Adrenal gland (tissue), 12 donors: Measurements from ENCODE around the gene HDGF. TPM values are rescaled to one million over a fixed set of nuclear protein-coding genes. Genes with fewer than 3 reads are reported as not detected.

Experiments used
- DNase-seq, 7 donors: peaks; one replicate each; pipeline ENCODE4 v3.0.0-alpha.2; 2019 to 2020
- H3K27ac ChIP-seq, 5 donors: fragments of 200-600 bp; sonication (generic) in 4 of 5; 1 replicate in 3 of 5; 2 replicates in 2 of 5; pipeline versions ENCODE4 v1.5.1 to v1.8.0; 2016 to 2020; ENCODE audit warnings: mild to moderate bottlenecking in 1 of 5
- H3K27me3 ChIP-seq: fragments of 200-600 bp; 2 replicates; pipeline ENCODE4 v1.8.0; 2021
- H3K36me3 ChIP-seq, 2 donors: fragments of 200-600 bp; replicated peaks in 1 of 2; 1 replicate in 1 of 2; 2 replicates in 1 of 2; pipeline versions ENCODE4 v1.5.1 to v1.8.0; 2018 to 2022
- H3K4me1 ChIP-seq, 2 donors: fragments of 200-600 bp; replicated peaks in 1 of 2; 1 replicate in 1 of 2; 2 replicates in 1 of 2; pipeline versions ENCODE4 v1.5.1 to v1.8.0; 2018 to 2021
- H3K4me3 ChIP-seq, 4 donors: fragments of 200-600 bp; sonication (generic) in 3 of 4; one replicate each; pipeline ENCODE4 v1.5.1; 2016 to 2018
- H3K9me3 ChIP-seq, 3 donors: fragments of 200-600 bp; sonication (generic) in 1 of 3; replicated peaks in 1 of 3; 1 replicate in 2 of 3; 2 replicates in 1 of 3; pipeline versions ENCODE4 v1.5.1 to v1.8.0; 2016 to 2021
- POLR2A ChIP-seq, 2 donors: fragments of 450-650 bp; IDR thresholded peaks; one replicate each; pipeline ENCODE4 v1.6.1; 2017; ENCODE audit warnings: antibody characterized with exemption in 2 of 2, mild to moderate bottlenecking in 2 of 2, moderate library complexity in 1 of 2
- WGBS, 4 donors: extraction: QIAGEN DNeasy Blood & Tissue Kit in 2 of 4; methylation state at CpG; one replicate each; pipeline versions ENCODE4 v1.1.5 to v1.1.7; 2013 to 2017; 5-methylcytosine and 5-hydroxymethylcytosine counted together
- intact Hi-C, 2 donors: fragments of 100-400 bp; cut with DNase I; formaldehyde crosslinking; loops; one replicate each; pipeline versions ENCODE4 v1.14.1 to v1.15.0; 2022 to 2023
- polyA plus RNA-seq, 3 donors: library from polyadenylated mRNA; stranded (reverse); fragments of 200-250 nt in 2 of 3; fragments of 350-450 nt in 1 of 3; fragmentation: Illumina TruSeq in 1 of 3; extraction: RNeasy Lipid Tissue Mini Kit (QIAGEN cat#74804) in 1 of 3; gene quantifications; one replicate each; pipeline ENCODE4 v1.2.3, GENCODE V29; 2013 to 2014
- total RNA-seq, 9 donors: library from RNA; depleted of rRNA in 4 of 9; stranded (reverse); fragments of >200 nt in 4 of 9; fragments of 120-200 nt in 1 of 9; fragmentation: NEBNext Ultra II Directional in 1 of 9; extraction: Animal tissue kit (Norgen Biotek cat#: 25700) in 1 of 9; gene quantifications; one replicate each; pipeline versions ENCODE4 v1.1.0 to v1.2.4, GENCODE V29; 2013 to 2023
- TF ChIP-seq, protein P1 (sequence below), 6 experiments: fragments of 450-650 bp in 4 of 6; fragments of 200-600 bp in 2 of 6; sonication (generic) in 1 of 6; IDR thresholded peaks; 1 replicate in 5 of 6; 2 replicates in 1 of 6; pipeline versions ENCODE4 v1.5.1 to v1.8.0; 2016 to 2021; ENCODE audit warnings: antibody characterized with exemption in 6 of 6, mild to moderate bottlenecking in 2 of 6, moderate library complexity in 1 of 6
- donor health status: healthy with polysubstance abuse.
- donor health status: Bipolar disorder and iron deficiency.
- donor health status: DM: yes; HTN: yes; CAD: no.
- donor health status: DM: no; HTN: no; CAD: no.
- donor health status: DM: no; HTN: no; CAD: no.
- donor health status: DM: yes; HTN: yes; CAD: no.

HDGF gene
- total and polyA plus RNA-seq, 12 donors, result 62.0 to 199 (median 141) TPM

- peak overlapping the region in 2 of 5 donors; percentile 12 to 98 for H3K27ac ChIP-seq
Measured at GRCh38 chr1:156743367-156744302, 7.8 kb downstream of the HDGF start.

DNA sequence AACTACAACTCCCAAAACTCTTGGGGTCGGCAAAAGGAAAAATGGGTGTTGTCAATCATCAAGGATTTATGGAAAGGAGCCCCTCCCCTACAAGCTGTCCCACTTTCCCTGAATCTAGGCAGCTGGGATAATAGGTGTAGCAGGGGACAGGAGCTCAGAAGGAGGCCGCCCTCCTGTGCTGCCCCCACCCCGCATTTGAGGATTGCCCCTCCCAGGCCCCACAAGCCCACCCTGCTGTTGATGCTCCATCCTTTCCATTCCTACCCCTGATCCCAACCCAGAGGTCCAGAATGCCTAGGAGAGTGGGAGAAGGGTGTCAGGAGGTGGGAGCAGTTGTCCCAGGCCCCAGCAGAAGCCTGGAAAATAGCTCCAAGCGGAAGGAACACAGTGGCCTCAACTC is 8.7 kb downstream of the HDGF start:
- H3K9me3 ChIP-seq, result no peaks in the 10 kb centered on the region
- no peak overlapping the region for H3K27ac ChIP-seq
- H3K36me3 ChIP-seq, result peaks cover 0 to 24% of the 10 kb centered on the region in 2 donors
- no peak overlapping the region for H3K4me3 ChIP-seq
- H3K27me3 ChIP-seq, result no peaks in the 10 kb centered on the region
- TF ChIP-seq, protein P1, sequence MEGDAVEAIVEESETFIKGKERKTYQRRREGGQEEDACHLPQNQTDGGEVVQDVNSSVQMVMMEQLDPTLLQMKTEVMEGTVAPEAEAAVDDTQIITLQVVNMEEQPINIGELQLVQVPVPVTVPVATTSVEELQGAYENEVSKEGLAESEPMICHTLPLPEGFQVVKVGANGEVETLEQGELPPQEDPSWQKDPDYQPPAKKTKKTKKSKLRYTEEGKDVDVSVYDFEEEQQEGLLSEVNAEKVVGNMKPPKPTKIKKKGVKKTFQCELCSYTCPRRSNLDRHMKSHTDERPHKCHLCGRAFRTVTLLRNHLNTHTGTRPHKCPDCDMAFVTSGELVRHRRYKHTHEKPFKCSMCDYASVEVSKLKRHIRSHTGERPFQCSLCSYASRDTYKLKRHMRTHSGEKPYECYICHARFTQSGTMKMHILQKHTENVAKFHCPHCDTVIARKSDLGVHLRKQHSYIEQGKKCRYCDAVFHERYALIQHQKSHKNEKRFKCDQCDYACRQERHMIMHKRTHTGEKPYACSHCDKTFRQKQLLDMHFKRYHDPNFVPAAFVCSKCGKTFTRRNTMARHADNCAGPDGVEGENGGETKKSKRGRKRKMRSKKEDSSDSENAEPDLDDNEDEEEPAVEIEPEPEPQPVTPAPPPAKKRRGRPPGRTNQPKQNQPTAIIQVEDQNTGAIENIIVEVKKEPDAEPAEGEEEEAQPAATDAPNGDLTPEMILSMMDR (IDR thresholded peaks at IDR 0.05), result no peak
- no peak for TF ChIP-seq POLR2A (IDR thresholded peaks at IDR 0.05)
- DNase-seq, result no peak
- WGBS, 4 donors, result 88 to 96% (median 95%) methylated on average over 4 of the region's 4 CpGs
- intact Hi-C loops, result no loop called here
- H3K4me1 ChIP-seq, result peaks cover 21 to 34% of the 10 kb centered on the region in 2 donors

More at GRCh38 chr1:156743367-156744302, 7.8 kb downstream of the HDGF start:
- Histone ChIP-seq H3K4me1 (peaks cover 30 to 42% of the 10 kb centered on the region in 2 donors), H3K27me3 (no peaks in the 10 kb centered on the region), H3K4me3 (no peak overlapping the region), H3K36me3 (peaks cover 0 to 21% of the 10 kb centered on the region in 2 donors), H3K9me3 (no peaks in the 10 kb centered on the region)
- intact Hi-C loops, result no loop called here
- 76 to 80% (median 80%) methylated on average over 12 to 14 of the region's 14 CpGs for WGBS, 4 donors
- TF ChIP-seq, protein P1 (IDR thresholded peaks at IDR 0.05), result no peak
- no peak for TF ChIP-seq POLR2A (IDR thresholded peaks at IDR 0.05)
- DNase-seq, result no peak

DNA sequence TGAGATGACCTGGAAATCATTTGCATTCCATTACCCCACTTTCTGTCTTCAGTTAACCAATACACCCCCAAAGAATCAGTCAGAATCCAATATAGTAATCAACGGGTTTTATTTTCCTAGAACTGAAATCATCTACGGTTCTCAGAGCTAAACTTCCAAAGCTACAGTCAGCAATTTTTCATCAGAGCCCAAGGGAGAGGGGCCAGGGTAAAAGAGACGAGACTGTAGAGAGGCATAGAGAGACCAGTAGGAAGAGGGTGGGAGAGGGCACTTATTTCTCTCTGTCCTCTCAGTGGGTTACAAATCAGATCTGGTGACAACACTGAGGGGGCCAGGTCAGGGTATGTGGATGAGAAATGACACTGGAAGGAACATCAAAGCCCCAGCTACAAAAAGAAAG is 9.5 kb downstream of the HDGF start:
- H3K36me3 ChIP-seq, result peaks cover 0 to 32% of the 10 kb centered on the region in 2 donors
- WGBS, 4 donors, result 75 to 84% (median 77%) methylated on average over 3 of the region's 3 CpGs
- TF ChIP-seq, protein P1 (IDR thresholded peaks at IDR 0.05), result no peak
- TF ChIP-seq POLR2A (IDR thresholded peaks at IDR 0.05), result no peak
- no peak overlapping the region for H3K4me3 ChIP-seq
- peak overlapping the region in 1 of 5 donors; percentile 88 for H3K27ac ChIP-seq
- H3K4me1 ChIP-seq, result peaks cover 15 to 27% of the 10 kb centered on the region in 2 donors
- intact Hi-C loops, result no loop called here
- no peaks in the 10 kb centered on the region for H3K27me3 ChIP-seq
- no peaks in the 10 kb centered on the region for H3K9me3 ChIP-seq
- DNase-seq, result no peak

GRCh38 chr1:156741481-156741983 is 9.9 kb downstream of the HDGF start:
- intact Hi-C loops, result no loop called here
- DNase-seq, result no peak
- TF ChIP-seq, protein P1 (IDR thresholded peaks at IDR 0.05), result no peak
- TF ChIP-seq POLR2A (IDR thresholded peaks at IDR 0.05), result no peak
- Histone ChIP-seq H3K36me3 (peaks cover 0 to 34% of the 10 kb centered on the region in 2 donors), H3K9me3 (no peaks in the 10 kb centered on the region), H3K27ac (peak overlapping the region in 4 of 5 donors; percentile 72 to 88 (median 84)), H3K27me3 (no peaks in the 10 kb centered on the region), H3K4me1 (peaks cover 12 to 24% of the 10 kb centered on the region in 2 donors), H3K4me3 (peak overlapping the region in 1 of 4 donors; percentile 19)
- WGBS, 4 donors, result 47 to 59% (median 54%) methylated on average over 8 of the region's 8 CpGs
